ENCODE measurements around the gene GASK1B. TPM values are rescaled to one million over a fixed set of nuclear protein-coding genes. Genes with fewer than 3 reads are reported as not detected.

Gene GASK1B
- total RNA-seq, 2 experiments from 2014 or later, result not detected

- H3K4me1 Mint-ChIP-seq, result no peaks in the 10 kb centered on the region
- DNase-seq, result no peak
- no peaks in the 10 kb centered on the region for H3K9me3 Mint-ChIP-seq
- no peaks in the 10 kb centered on the region for H3K36me3 Mint-ChIP-seq
- H3K4me3 Mint-ChIP-seq, result no peak overlapping the region
- H3K27ac Mint-ChIP-seq, result no peak overlapping the region
- H3K27me3 Mint-ChIP-seq, result peaks cover 5% of the 10 kb centered on the region
Observed at GRCh38 chr4:158197194-158197776, 24.5 kb upstream of the GASK1B start.

GRCh38 chr4:158195297-158195696 is 22.5 kb upstream of the GASK1B start:
- Mint-ChIP-seq H3K9me3 (no peaks in the 10 kb centered on the region), H3K36me3 (no peaks in the 10 kb centered on the region), H3K27ac (no peak overlapping the region), H3K4me1 (no peaks in the 10 kb centered on the region), H3K4me3 (no peak overlapping the region), H3K27me3 (peaks cover 5% of the 10 kb centered on the region)
- DNase-seq, result no peak

GRCh38 chr4:158193171-158193749 is 20.4 kb upstream of the GASK1B start:
- Mint-ChIP-seq H3K27ac (no peak overlapping the region), H3K27me3 (peaks cover 5% of the 10 kb centered on the region), H3K4me1 (no peaks in the 10 kb centered on the region), H3K4me3 (no peak overlapping the region), H3K36me3 (no peaks in the 10 kb centered on the region), H3K9me3 (no peaks in the 10 kb centered on the region)
- DNase-seq, result no peak

- Mint-ChIP-seq H3K36me3 (no peaks in the 10 kb centered on the region), H3K9me3 (no peaks in the 10 kb centered on the region), H3K4me1 (no peaks in the 10 kb centered on the region), H3K4me3 (no peak overlapping the region), H3K27me3 (peaks cover 5% of the 10 kb centered on the region), H3K27ac (no peak overlapping the region)
- DNase-seq, result no peak
Observed at GRCh38 chr4:158192439-158193158, 19.8 kb upstream of the GASK1B start.

- Mint-ChIP-seq H3K4me1 (no peaks in the 10 kb centered on the region), H3K27ac (no peak overlapping the region), H3K27me3 (no peaks in the 10 kb centered on the region), H3K9me3 (no peaks in the 10 kb centered on the region), H3K4me3 (no peak overlapping the region), H3K36me3 (no peaks in the 10 kb centered on the region)
- no peak for DNase-seq
Observed at GRCh38 chr4:158190718-158191117, 17.9 kb upstream of the GASK1B start.

- H3K27me3 Mint-ChIP-seq, result no peaks in the 10 kb centered on the region
- H3K27ac Mint-ChIP-seq, result no peak overlapping the region
- H3K9me3 Mint-ChIP-seq, result no peaks in the 10 kb centered on the region
- DNase-seq, result no peak
- H3K4me3 Mint-ChIP-seq, result no peak overlapping the region
- H3K36me3 Mint-ChIP-seq, result no peaks in the 10 kb centered on the region
- no peaks in the 10 kb centered on the region for H3K4me1 Mint-ChIP-seq
Observed at GRCh38 chr4:158189422-158189821, 16.6 kb upstream of the GASK1B start.

GRCh38 chr4:158186815-158187214 is 14.0 kb upstream of the GASK1B start:
- H3K36me3 Mint-ChIP-seq, result no peaks in the 10 kb centered on the region
- DNase-seq, result no peak
- no peaks in the 10 kb centered on the region for H3K4me1 Mint-ChIP-seq
- H3K27me3 Mint-ChIP-seq, result peaks cover 12% of the 10 kb centered on the region
- no peaks in the 10 kb centered on the region for H3K9me3 Mint-ChIP-seq
- no peak overlapping the region for H3K27ac Mint-ChIP-seq
- no peak overlapping the region for H3K4me3 Mint-ChIP-seq

- Mint-ChIP-seq H3K36me3 (no peaks in the 10 kb centered on the region), H3K27me3 (peaks cover 26% of the 10 kb centered on the region), H3K27ac (no peak overlapping the region), H3K9me3 (no peaks in the 10 kb centered on the region), H3K4me1 (no peaks in the 10 kb centered on the region), H3K4me3 (no peak overlapping the region)
- DNase-seq, result no peak
Observed at GRCh38 chr4:158182736-158183135, 9.9 kb upstream of the GASK1B start.

GRCh38 chr4:158181906-158182305 is 9.1 kb upstream of the GASK1B start:
- H3K27me3 Mint-ChIP-seq, result peaks cover 29% of the 10 kb centered on the region
- no peaks in the 10 kb centered on the region for H3K4me1 Mint-ChIP-seq
- DNase-seq, result no peak
- no peaks in the 10 kb centered on the region for H3K36me3 Mint-ChIP-seq
- H3K9me3 Mint-ChIP-seq, result no peaks in the 10 kb centered on the region
- H3K4me3 Mint-ChIP-seq, result no peak overlapping the region
- no peak overlapping the region for H3K27ac Mint-ChIP-seq

GRCh38 chr4:158179465-158179864 is 6.6 kb upstream of the GASK1B start:
- H3K36me3 Mint-ChIP-seq, result no peaks in the 10 kb centered on the region
- DNase-seq, result no peak
- no peak overlapping the region for H3K27ac Mint-ChIP-seq
- peaks cover 35% of the 10 kb centered on the region for H3K27me3 Mint-ChIP-seq
- H3K9me3 Mint-ChIP-seq, result no peaks in the 10 kb centered on the region
- no peaks in the 10 kb centered on the region for H3K4me1 Mint-ChIP-seq
- no peak overlapping the region for H3K4me3 Mint-ChIP-seq

- peaks cover 35% of the 10 kb centered on the region for H3K27me3 Mint-ChIP-seq
- H3K36me3 Mint-ChIP-seq, result no peaks in the 10 kb centered on the region
- peaks cover 2% of the 10 kb centered on the region for H3K4me1 Mint-ChIP-seq
- DNase-seq, result no peak
- no peak overlapping the region for H3K4me3 Mint-ChIP-seq
- H3K27ac Mint-ChIP-seq, result no peak overlapping the region
- no peaks in the 10 kb centered on the region for H3K9me3 Mint-ChIP-seq
Observed at GRCh38 chr4:158176776-158177175, 4.0 kb upstream of the GASK1B start.

- Mint-ChIP-seq H3K4me3 (no peak overlapping the region), H3K36me3 (no peaks in the 10 kb centered on the region), H3K27me3 (peaks cover 39% of the 10 kb centered on the region)
Observed at GRCh38 chr4:158176108-158176507, 3.3 kb upstream of the GASK1B start.

GRCh38 chr4:158170691-158171561 is 1.9 kb downstream of the GASK1B start:
- DNase-seq, result peak; percentile 16
- Mint-ChIP-seq H3K4me3 (no peak overlapping the region), H3K9me3 (no peaks in the 10 kb centered on the region), H3K4me1 (peaks cover 5% of the 10 kb centered on the region), H3K27ac (no peak overlapping the region), H3K27me3 (peaks cover 49% of the 10 kb centered on the region), H3K36me3 (no peaks in the 10 kb centered on the region)

More at GRCh38 chr4:158176108-158176507, 3.3 kb upstream of the GASK1B start:
- H3K27ac Mint-ChIP-seq, result no peak overlapping the region
- peaks cover 5% of the 10 kb centered on the region for H3K4me1 Mint-ChIP-seq
- no peaks in the 10 kb centered on the region for H3K9me3 Mint-ChIP-seq
- no peak for DNase-seq

GRCh38 chr4:158169931-158170690 is 2.7 kb downstream of the GASK1B start:
- H3K9me3 Mint-ChIP-seq, result no peaks in the 10 kb centered on the region

More at GRCh38 chr4:158169931-158170690, 2.7 kb downstream of the GASK1B start:
- DNase-seq, result no peak
- Mint-ChIP-seq H3K27ac (no peak overlapping the region), H3K4me3 (no peak overlapping the region), H3K27me3 (peaks cover 51% of the 10 kb centered on the region), H3K4me1 (peaks cover 5% of the 10 kb centered on the region), H3K36me3 (no peaks in the 10 kb centered on the region)
